Stimulated activated memory B cell treated with anti-CD40 and anti-IgM and Interleukin-4, amounts not matched to agents 10 μg/mL and 1 μg/mL and 100 μg/mL, for 72 hours (primary cell): ENCODE results near the gene ADGRF1.

Experiments
- ATAC-seq: fragments of 150-1000 bp; cut with Tn5 transposase; 2 replicates; pipeline ENCODE4 v1.10.0; 2021
- H3K27ac Mint-ChIP-seq: one replicate; pipeline ENCODE4 v1.8.0; 2022; ENCODE audit warnings: mild to moderate bottlenecking, mixed read lengths
- H3K27me3 Mint-ChIP-seq: one replicate; pipeline ENCODE4 v1.8.0; 2022; ENCODE audit warnings: mixed read lengths
- H3K36me3 Mint-ChIP-seq: one replicate; pipeline ENCODE4 v1.8.0; 2022; ENCODE audit warnings: mixed read lengths
- H3K4me1 Mint-ChIP-seq: one replicate; pipeline ENCODE4 v1.8.0; 2022; ENCODE audit warnings: mixed read lengths
- H3K4me3 Mint-ChIP-seq: one replicate; pipeline ENCODE4 v1.8.0; 2022; ENCODE audit warnings: mild to moderate bottlenecking, moderate library complexity, mixed read lengths
- H3K9me3 Mint-ChIP-seq: one replicate; pipeline ENCODE4 v1.8.0; 2022; ENCODE audit warnings: mixed read lengths

The ADGRF1 gene

GRCh38 chr6:46953921-46954320, 88.2 kb downstream of the ADGRF1 start:
- no peak for ATAC-seq
- Mint-ChIP-seq H3K27me3 (peaks cover 24% of the 10 kb centered on the region), H3K27ac (no peak overlapping the region), H3K36me3 (no peaks in the 10 kb centered on the region), H3K4me1 (no peaks in the 10 kb centered on the region), H3K9me3 (no peaks in the 10 kb centered on the region), H3K4me3 (no peak overlapping the region)

DNA sequence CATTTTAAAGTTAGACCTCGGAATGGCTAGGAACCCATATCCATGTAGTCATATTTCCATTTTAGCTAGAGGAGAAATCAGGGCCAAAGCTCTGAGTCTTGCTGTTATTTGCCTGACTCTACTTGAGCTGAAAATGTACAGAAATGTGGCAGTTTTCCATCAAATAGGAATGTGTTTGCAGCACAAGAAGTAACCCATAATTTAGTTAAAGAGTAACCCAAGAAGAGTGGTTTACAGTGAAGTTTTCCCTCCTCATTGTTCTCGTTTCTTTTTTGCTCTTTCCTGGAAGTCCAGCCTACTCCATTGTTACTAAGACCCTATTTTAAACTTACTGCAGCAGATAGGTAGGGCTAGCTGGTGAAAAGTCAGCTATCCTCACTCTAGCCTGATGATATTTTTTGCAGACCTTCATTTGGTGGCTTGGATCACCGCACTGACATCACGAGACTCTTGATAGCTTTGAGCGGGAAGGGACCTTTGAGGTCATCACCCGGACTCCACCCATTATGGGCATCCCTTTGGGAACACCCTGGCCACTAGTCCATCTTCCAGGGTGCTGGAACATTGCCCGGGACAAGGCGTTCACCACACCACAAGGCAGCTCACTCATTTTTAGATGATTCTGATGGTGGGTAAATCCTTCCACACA, 92.4 kb downstream of the ADGRF1 start:
- Mint-ChIP-seq H3K9me3 (no peaks in the 10 kb centered on the region), H3K27ac (no peak overlapping the region), H3K36me3 (no peaks in the 10 kb centered on the region), H3K4me1 (no peaks in the 10 kb centered on the region), H3K27me3 (peaks cover 20% of the 10 kb centered on the region), H3K4me3 (no peak overlapping the region)
- ATAC-seq, result no peak

GRCh38 chr6:46948699-46949098, 93.4 kb downstream of the ADGRF1 start:
- Mint-ChIP-seq H3K9me3 (no peaks in the 10 kb centered on the region), H3K27me3 (peaks cover 20% of the 10 kb centered on the region), H3K27ac (no peak overlapping the region), H3K4me3 (no peak overlapping the region), H3K36me3 (no peaks in the 10 kb centered on the region), H3K4me1 (no peaks in the 10 kb centered on the region)
- ATAC-seq, result no peak
